HG03103 (cell line): ENCODE results near the gene CSAD.
"Not testable (repeated sequence)": the region's sequence is repeated elsewhere in the genome, so short reads cannot be mapped to it uniquely, and the experiment has no call there.

Experiments
- ATAC-seq: cut with Tn5 transposase; IDR thresholded peaks from one replicate; pipeline ENCODE4 v1.9.1; 2021; ENCODE audit warnings: low read depth; ENCODE audit not compliant: unreplicated experiment

CSAD gene

GRCh38 chr12:53113136-53113705, 67.5 kb downstream of the CSAD start:
- no peak for ATAC-seq

GRCh38 chr12:53112431-53112830, 68.3 kb downstream of the CSAD start:
- not testable (repeated sequence) for ATAC-seq
